HG02970 (cell line): ENCODE measurements around the gene RAB31.

Experiments used
- ATAC-seq: cut with Tn5 transposase; IDR thresholded peaks from one replicate; pipeline ENCODE4 v1.9.1; 2021; ENCODE audit warnings: mild to moderate bottlenecking, moderate library complexity, moderate number of reproducible peaks; ENCODE audit not compliant: unreplicated experiment, low FRiP score

RAB31 gene

DNA sequence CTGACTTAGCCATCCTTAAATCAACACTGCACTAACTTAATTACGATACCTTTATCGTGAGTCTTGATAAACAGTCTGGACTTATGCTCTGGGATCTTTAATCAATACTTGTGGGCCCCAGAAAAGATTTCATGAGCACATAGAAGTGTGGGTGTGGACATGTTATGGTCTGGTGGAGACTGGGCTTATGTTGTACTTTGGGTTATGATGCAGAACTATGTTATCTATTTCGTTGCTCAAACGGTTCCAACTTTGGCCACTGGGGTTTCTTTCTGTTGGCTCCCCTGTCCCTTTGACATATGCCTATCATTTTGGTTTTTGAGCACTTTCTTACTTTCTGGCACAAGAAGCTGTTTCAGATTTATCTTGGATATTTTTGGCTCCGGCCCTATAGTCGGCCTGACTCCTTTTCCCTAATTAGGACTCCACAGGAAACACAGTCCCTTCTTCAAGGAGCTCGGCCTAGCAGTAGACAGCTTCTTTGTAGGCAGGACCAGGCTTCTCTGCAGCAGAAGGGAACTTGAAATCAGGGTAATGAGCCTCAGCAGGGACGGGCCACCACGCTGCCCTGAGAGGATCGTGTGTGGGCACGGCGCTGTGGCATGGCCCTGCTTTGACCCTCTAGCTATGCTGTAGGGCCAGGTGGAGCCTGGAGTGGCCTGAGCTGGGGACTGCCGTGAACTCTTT is 123.1 kb downstream of the RAB31 start:
- no peak for ATAC-seq

GRCh38 chr18:9831723-9832199 is 123.7 kb downstream of the RAB31 start:
- no peak for ATAC-seq

GRCh38 chr18:9832871-9833270 is 124.8 kb downstream of the RAB31 start:
- ATAC-seq, result no peak

DNA sequence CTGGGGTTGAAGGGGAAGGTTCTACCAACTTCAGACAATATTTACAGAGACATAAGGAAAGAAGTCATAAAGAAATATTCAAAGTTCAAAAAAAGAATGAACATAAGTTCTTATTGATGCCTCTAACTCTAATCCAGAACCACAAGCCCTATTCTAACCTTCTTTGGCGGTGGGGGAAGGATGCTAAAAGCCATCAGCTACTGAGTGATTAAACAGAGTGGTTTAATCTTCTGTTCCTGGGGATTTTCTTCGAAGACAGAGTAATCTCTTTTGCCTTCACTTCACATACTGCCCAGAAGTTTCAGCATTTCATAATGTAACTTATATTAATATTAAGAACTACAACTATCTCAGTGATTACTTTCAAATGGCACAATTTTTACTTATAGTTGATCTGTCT is 126.5 kb downstream of the RAB31 start:
- no peak for ATAC-seq

DNA sequence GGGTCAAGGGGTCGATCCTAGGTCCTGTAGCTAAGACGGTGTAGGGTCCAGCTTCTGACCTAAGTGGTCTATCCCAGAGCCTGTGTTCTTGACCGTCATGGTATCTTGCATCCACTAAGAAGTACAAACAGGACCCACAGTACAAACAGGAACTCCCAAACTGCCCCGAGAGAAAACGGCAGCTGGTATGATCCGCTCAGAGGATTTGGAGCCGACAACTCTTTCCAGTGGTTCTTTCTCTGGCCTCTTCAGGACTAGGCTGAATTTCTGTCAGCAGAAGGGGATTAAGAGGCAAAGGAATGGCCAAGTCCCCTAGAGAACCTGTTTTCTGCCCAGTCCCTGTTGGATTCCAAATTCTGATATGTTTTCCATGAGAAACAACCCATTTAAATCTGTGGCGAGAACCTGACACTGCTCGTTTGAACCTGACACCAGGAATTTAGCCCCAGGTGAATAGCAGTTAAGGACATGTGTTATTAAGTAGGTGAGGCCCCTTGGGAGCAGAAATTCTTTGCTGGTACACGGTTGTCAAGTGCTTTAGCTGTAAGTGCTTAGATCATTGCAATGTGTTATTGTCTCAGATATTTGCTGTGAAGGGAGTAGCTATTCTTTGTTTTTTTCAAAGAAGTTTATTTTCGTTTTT is 127.1 kb downstream of the RAB31 start:
- no peak for ATAC-seq

DNA sequence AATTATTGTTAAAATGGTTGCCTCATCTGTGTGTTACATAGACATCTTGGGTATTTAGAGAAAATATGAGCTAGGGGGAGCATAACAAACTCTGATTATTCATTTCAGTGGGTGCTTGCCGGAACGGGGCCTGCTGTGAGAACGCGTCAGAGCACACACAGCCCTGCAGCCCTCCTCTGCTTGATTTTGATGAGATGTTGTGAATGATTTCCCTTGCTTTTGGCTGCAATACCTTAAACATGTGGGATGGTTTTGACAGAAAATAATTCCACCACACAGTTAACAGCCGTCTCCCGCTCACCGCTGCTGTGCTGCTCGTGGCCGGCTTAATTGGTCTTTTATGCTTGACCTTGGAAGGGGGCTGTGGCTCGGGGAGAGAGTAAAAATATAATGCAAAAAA is 127.7 kb downstream of the RAB31 start:
- no peak for ATAC-seq

GRCh38 chr18:9838144-9838877 is 130.2 kb downstream of the RAB31 start:
- ATAC-seq, result no peak

- ATAC-seq, result no peak
These were observed 131.1 kb downstream of the RAB31 start for GRCh38 chr18:9839211-9839610.

DNA sequence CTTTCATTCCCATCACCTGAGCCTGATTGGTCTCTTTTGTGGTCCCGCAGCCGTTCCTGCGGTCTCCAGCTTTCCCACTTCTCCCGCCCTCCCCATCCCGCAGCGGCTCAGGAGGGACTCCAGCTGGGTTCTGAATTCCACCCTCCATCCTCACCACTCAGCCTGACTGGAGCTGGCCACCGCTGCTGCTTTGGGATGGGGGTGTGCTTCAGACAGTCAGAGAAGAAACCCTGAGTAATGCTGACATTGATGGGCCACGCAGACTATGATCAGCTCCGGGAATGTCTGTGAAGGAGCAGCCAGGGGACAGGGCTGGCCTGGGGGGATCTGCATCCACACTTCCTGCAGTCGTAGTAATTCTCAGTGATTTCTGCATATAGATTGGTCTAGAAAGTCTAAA is 131.8 kb downstream of the RAB31 start:
- no peak for ATAC-seq

- ATAC-seq, result no peak
These were observed 133.7 kb downstream of the RAB31 start for GRCh38 chr18:9841752-9842151.

DNA sequence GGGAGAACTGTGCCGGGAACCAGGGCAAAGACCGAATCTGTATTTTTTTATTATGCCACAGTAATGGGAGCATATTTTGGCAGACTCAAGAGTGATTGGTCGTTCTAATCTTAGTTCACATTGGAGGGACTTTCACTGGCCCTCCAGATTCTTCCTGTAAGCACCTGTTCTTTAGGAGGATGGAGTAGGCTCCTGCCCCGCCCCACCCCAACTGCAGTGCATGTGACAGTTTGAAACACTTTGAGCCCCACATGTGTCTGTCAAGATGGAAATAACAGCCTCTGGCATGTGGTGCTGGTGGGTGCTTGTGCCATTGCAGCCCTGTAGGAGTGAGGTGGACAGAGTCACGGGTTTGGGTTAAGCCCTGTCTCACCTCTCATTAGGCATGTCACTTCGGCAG is 134.3 kb downstream of the RAB31 start:
- no peak for ATAC-seq

GRCh38 chr18:9845256-9845655 is 137.2 kb downstream of the RAB31 start:
- no peak for ATAC-seq

GRCh38 chr18:9846162-9846925 is 138.2 kb downstream of the RAB31 start:
- ATAC-seq, result no peak

GRCh38 chr18:9848170-9848879 is 140.2 kb downstream of the RAB31 start:
- ATAC-seq, result no peak

GRCh38 chr18:9849407-9850283 is 141.5 kb downstream of the RAB31 start:
- ATAC-seq, result no peak

GRCh38 chr18:9850309-9850708 is 142.2 kb downstream of the RAB31 start:
- no peak for ATAC-seq

- no peak for ATAC-seq
These were observed 143.4 kb downstream of the RAB31 start for GRCh38 chr18:9851511-9851910.

DNA sequence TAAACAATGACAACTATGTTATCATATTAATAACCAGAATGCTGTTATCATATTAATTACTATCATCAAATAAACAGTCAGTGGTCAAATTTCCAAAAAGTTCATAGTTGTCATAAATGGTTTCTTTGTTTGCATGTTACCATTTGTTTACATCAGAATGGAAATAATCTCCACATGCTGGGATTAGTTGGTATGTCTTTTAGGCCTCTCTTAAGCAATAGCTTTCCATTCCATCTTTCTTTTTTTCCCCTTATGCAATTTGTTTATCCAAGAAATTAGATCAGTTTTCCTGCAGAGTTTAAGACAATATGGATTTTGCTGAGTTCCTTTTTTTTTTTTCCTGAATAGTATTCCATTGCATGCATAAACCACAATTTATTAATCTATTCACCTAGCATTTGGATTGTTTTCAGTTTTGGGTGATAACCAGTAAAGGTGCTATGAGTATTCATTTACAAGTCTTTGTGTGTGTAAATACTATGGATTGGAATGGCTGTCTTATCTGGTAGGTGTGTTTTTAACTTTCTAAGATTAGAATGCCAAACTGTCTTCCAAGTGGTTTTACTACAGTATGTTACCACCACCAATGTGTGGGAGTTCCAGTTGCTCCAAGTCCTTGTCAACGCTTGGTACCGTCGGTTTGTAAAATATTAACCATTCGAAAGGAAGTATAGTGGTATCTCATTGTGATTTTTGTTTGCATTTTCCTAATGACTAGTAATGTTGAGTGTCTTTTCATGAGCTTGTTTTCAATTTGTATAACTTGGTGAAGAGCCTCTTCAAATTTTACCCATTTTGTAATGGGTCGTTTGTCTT is 144.4 kb downstream of the RAB31 start:
- no peak for ATAC-seq
